T-helper 17 cell (primary cell): ENCODE data around the gene CDHR1. TPM values are rescaled to one million over a fixed set of nuclear protein-coding genes. Genes with fewer than 3 reads are reported as not detected.

Experiments used
- ATAC-seq: fragments of 150-1000 bp; cut with Tn5 transposase; 2 replicates; pipeline ENCODE4 v1.10.0; 2021; ENCODE audit warnings: mild to moderate bottlenecking, moderate library complexity
- DNase-seq, 3 donors: peaks; one replicate each; pipeline versions ENCODE4 v3.0.0 to v3.0.0-alpha.2; 2020 to 2021
- H3K9me3 ChIP-seq: one replicate; pipeline ENCODE4 v1.7.0; 2013; ENCODE audit warnings: low read length, mild to moderate bottlenecking; ENCODE audit not compliant: control insufficient read depth, poor library complexity, severe bottlenecking
- H3K27ac Mint-ChIP-seq: one replicate; pipeline ENCODE4 v1.8.0; 2022; ENCODE audit warnings: mild to moderate bottlenecking, moderate library complexity, mixed read lengths
- H3K27me3 Mint-ChIP-seq: one replicate; pipeline ENCODE4 v1.8.0; 2022; ENCODE audit warnings: mixed read lengths
- H3K36me3 Mint-ChIP-seq: one replicate; pipeline ENCODE4 v1.8.0; 2022; ENCODE audit warnings: low read depth, mixed read lengths
- H3K4me1 Mint-ChIP-seq: one replicate; pipeline ENCODE4 v1.8.0; 2022; ENCODE audit warnings: mild to moderate bottlenecking, mixed read lengths
- H3K4me3 Mint-ChIP-seq: one replicate; pipeline ENCODE4 v1.8.0; 2022; ENCODE audit warnings: mild to moderate bottlenecking, moderate library complexity, mixed read lengths
- total RNA-seq, 4 donors: library from RNA in 2 of 4; stranded (reverse) in 2 of 4; gene quantifications; one replicate each; pipeline ENCODE4 v1.2.3 and lab custom pipeline; 2022 to 2026

CDHR1 gene
- total RNA-seq, 2 donors from 2014 or later = 0.12 to 0.73 TPM

DNA sequence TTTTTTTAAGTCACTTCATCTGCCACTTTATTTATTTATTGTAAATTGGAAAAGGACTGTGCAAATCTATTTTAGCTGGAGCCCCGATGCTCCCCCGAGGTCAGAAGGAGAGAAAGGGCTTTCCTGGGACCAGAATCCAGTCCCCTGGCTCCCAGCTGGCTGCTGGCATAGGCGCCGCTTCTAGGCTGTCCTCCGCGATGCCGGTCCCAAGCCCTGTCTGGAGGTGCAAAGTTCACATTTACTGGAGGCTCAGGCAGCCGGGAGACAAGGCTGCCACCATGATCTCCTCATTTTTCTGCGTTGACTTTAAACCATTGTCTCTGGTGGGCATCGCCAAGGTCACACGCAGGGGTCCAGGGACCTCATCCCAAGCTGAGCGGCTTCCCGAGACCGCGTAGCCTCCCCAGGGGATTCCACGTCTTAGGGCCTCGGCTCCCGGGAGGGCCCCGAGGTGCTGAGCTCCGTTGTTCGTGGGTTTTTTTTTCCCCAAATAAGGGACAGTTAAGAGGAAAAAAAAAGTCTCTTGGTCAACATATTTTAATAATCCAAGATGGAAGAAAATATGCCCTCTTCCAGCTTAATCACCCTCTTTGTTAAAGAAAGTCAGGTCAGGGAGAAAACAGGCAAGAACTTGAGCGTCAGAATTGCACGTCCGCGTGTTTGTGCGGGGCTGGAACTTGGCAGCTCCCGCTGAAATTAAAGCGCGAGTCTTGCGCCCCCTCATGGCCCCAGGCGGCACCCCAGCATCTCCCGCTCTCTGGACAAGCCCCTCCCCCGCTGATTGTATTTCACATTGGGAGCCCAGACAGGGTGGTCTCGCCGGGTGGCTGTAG, 62.4 kb downstream of the CDHR1 start:
- Mint-ChIP-seq H3K4me3 (no peak overlapping the region), H3K27me3 (peaks cover 55% of the 10 kb centered on the region), H3K27ac (peak overlapping the region; percentile 3), H3K36me3 (peaks cover 3% of the 10 kb centered on the region), H3K4me1 (peaks cover 11% of the 10 kb centered on the region)
- ATAC-seq = peak; percentile 50
- DNase-seq = peak in 1 of 3 donors; percentile 21
- H3K9me3 ChIP-seq = no peaks in the 10 kb centered on the region

DNA sequence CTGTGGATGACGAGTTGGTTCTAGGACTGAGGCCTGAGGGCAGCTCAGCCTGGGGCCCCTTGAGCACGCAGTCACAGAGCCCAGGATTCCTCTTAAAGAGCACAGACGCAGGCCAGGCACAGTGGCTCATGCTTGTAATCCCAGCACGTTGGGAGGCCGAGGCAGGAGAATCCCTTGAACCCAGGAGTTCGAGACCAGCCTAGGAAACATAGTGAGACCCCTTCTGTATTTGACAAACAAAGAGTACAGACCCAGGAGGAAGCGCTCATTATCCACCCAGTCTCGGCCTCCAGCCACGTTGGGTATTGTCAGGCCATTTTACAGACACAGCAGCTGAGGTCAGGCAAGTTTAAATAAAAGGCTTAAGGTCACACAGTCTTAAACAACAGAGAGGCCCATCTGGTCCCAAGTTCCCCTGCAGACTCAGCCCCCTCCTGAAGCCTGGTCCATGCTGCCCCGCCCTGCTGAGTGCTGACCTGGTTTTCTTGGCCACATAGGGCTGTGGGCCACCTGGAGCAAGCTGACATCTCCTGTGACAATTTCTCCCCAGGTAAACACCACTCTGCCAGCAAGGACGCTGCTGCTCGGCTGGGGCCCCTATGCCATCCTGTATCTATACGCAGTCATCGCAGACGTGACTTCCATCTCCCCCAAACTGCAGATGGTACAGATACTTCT, 63.1 kb downstream of the CDHR1 start:
- H3K9me3 ChIP-seq = no peaks in the 10 kb centered on the region
- Mint-ChIP-seq H3K27me3 (peaks cover 61% of the 10 kb centered on the region), H3K4me3 (no peak overlapping the region), H3K4me1 (peaks cover 11% of the 10 kb centered on the region), H3K36me3 (peaks cover 3% of the 10 kb centered on the region), H3K27ac (no peak overlapping the region)
- DNase-seq (no peak), ATAC-seq (no peak)

- Mint-ChIP-seq H3K4me3 (no peak overlapping the region), H3K36me3 (peaks cover 3% of the 10 kb centered on the region), H3K4me1 (peaks cover 11% of the 10 kb centered on the region), H3K27me3 (peaks cover 62% of the 10 kb centered on the region), H3K27ac (no peak overlapping the region)
- no peaks in the 10 kb centered on the region for H3K9me3 ChIP-seq
- DNase-seq = no peak
- no peak for ATAC-seq
These were observed 63.8 kb downstream of the CDHR1 start for GRCh38 chr10:84258034-84258695.

GRCh38 chr10:84261236-84261915, 67.0 kb downstream of the CDHR1 start:
- H3K36me3 Mint-ChIP-seq = peaks cover 3% of the 10 kb centered on the region
- no peak overlapping the region for H3K4me3 Mint-ChIP-seq
- H3K27me3 Mint-ChIP-seq = peaks cover 72% of the 10 kb centered on the region
- H3K4me1 Mint-ChIP-seq = peaks cover 13% of the 10 kb centered on the region
- no peaks in the 10 kb centered on the region for H3K9me3 ChIP-seq
- ATAC-seq (no peak), DNase-seq (no peak)
- H3K27ac Mint-ChIP-seq = no peak overlapping the region

DNA sequence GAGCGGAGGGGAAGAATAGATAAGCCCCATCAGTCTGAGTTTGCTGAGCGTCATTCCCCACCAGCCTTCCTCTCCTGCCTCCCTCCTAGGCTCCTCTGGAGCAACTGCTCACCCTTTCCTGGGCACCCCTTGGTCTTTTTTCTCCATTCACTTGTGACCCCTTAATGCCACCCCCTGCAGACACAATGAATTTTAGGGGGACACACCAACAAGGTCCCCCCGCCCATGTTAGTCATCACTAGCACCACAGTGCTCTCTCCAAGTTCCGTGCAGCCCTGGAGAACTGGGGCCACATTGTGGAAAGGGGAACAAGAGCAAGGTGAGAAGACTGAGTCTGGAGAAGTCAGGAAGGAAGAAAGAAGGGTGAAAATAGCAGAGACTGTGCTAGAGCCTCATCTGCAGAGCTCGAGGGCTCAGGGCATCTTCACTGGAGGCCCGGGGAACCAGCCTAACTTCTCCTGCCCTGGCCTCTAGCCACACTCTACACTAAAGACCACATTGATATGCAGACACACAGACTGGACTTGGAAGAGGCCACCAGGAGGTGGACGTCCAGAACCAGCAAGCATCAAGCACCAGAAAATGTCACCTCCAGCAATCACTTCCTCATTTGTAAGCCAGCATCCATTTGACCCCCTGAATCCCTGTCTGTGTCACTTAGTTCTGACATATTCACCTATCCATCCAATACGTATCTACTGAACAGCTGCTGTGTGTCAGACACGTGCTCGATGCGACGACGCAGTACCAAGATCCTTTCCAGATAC, 68.0 kb downstream of the CDHR1 start:
- H3K4me3 Mint-ChIP-seq = no peak overlapping the region

DNA sequence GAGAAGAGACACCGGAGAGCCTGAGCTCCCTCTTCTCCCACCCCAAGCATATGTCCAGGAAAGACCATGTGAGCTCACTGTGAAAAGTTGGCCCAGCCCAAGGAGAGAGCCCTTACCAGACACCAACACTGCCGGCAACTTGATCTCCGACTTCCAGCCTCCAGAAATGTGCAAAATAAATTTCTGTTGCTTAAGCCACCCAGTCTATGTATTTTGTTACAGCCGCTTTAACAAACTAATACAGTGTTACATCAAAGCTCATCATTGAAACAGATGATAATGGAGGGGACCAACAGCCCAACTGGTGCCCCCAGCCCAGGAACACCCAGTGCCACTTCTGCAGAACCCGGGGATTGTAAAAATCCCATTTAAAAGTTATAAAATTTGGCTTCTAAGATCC, 69.4 kb downstream of the CDHR1 start:
- no peak overlapping the region for H3K27ac Mint-ChIP-seq
- ATAC-seq (no peak), DNase-seq (no peak)
- H3K4me1 Mint-ChIP-seq = peaks cover 16% of the 10 kb centered on the region
- no peaks in the 10 kb centered on the region for H3K9me3 ChIP-seq
- H3K27me3 Mint-ChIP-seq = peaks cover 61% of the 10 kb centered on the region
- H3K36me3 Mint-ChIP-seq = no peaks in the 10 kb centered on the region
- no peak overlapping the region for H3K4me3 Mint-ChIP-seq

More for the DNA sequence above, 68.0 kb downstream of the CDHR1 start:
- H3K27me3 Mint-ChIP-seq = peaks cover 63% of the 10 kb centered on the region
- no peak for DNase-seq
- peaks cover 8% of the 10 kb centered on the region for H3K4me1 Mint-ChIP-seq
- H3K36me3 Mint-ChIP-seq = peaks cover 3% of the 10 kb centered on the region
- H3K9me3 ChIP-seq = no peaks in the 10 kb centered on the region
- no peak overlapping the region for H3K27ac Mint-ChIP-seq
- no peak for ATAC-seq

- ATAC-seq (peak; percentile 94), DNase-seq (peak; percentile 40 to 60 (median 50))
- Mint-ChIP-seq H3K4me1 (peaks cover 16% of the 10 kb centered on the region), H3K27me3 (peaks cover 69% of the 10 kb centered on the region), H3K4me3 (no peak overlapping the region), H3K27ac (no peak overlapping the region), H3K36me3 (no peaks in the 10 kb centered on the region)
- H3K9me3 ChIP-seq = no peaks in the 10 kb centered on the region
These were observed 70.3 kb downstream of the CDHR1 start for GRCh38 chr10:84264611-84265141.

DNA sequence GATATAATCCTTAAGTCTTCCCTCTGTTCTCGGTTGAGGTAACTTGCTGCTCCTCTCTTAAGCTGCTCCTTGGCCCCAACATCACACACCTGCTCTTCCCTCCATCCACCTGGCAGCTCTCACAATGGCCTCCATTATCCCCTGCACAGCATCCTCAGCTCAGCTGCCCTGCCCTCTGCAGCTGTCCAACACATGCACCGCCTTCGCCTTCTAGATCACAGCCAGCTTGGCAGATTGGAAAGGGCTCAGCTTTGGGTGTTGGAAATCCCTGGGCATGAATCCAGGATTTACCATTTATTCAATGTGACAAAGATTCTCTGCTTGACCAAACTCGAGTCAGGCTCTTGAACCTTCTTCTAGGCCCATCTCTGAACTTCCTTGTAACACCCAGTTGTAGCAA, 71.1 kb downstream of the CDHR1 start:
- H3K9me3 ChIP-seq = no peaks in the 10 kb centered on the region
- Mint-ChIP-seq H3K27ac (no peak overlapping the region), H3K4me1 (peaks cover 16% of the 10 kb centered on the region), H3K4me3 (no peak overlapping the region), H3K36me3 (no peaks in the 10 kb centered on the region), H3K27me3 (peaks cover 63% of the 10 kb centered on the region)
- ATAC-seq (no peak), DNase-seq (no peak)

DNA sequence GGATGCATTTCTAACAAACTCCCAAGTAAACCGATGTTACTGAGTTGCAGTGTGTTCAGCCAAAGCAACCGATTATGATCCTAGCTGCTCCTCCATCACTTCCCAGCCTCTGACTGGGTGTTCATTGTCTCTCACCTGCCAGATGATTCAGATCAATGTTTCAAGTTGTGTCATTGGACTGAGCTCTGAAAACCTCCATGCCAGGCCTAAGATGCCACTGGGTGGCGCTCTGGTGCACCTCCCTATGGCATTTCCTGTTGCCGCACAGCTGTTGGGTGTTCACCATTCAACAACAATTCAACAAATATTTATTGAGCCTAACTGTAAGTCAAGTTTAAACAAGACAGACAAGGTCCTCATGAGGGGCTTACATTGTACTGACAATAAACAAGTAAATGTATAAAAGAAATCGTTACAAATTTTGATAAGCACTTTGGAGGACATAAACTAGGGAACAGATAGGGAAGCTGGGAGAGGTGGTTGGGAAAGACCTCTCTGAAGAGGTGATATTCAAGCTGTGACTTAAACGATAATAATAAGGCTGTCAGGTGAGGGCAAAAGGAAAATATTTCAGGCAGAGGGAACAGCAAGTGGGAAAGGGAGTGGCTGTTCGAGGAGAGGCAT, 73.3 kb downstream of the CDHR1 start:
- peak; percentile 23 to 65 (median 28) for DNase-seq
- Mint-ChIP-seq H3K4me3 (peak overlapping the region; percentile 19), H3K27ac (peak overlapping the region; percentile 24), H3K36me3 (no peaks in the 10 kb centered on the region), H3K4me1 (peaks cover 19% of the 10 kb centered on the region), H3K27me3 (peaks cover 45% of the 10 kb centered on the region)
- peak; percentile 75 for ATAC-seq
- no peaks in the 10 kb centered on the region for H3K9me3 ChIP-seq

DNA sequence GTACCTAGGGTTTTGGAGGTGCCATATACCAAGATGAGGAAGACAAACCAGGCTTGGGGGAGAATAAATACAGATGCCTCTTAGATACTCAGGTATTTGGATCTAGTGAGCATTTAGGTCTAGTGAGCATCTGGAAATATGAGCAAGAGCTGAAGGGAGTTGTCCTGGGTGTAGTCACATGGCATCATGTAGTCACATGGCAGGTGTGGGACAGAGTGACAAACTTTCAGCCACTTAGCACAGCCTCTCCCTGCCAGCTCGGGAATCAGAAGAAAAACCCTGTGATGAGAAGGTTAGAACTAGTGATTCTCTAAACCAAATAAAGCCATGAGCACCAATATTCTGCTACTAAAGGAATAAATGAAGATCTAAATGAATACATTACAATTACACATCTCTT, 74.8 kb downstream of the CDHR1 start:
- peaks cover 19% of the 10 kb centered on the region for H3K4me1 Mint-ChIP-seq
- H3K27ac Mint-ChIP-seq = no peak overlapping the region
- ATAC-seq = no peak
- peaks cover 29% of the 10 kb centered on the region for H3K27me3 Mint-ChIP-seq
- H3K36me3 Mint-ChIP-seq = no peaks in the 10 kb centered on the region
- DNase-seq = no peak
- H3K9me3 ChIP-seq = no peaks in the 10 kb centered on the region
- H3K4me3 Mint-ChIP-seq = no peak overlapping the region
